ENCODE data around the gene TSPAN14. TPM values are rescaled to one million over a fixed set of nuclear protein-coding genes. Genes with fewer than 3 reads are reported as not detected.

The TSPAN14 gene
- polyA plus RNA-seq, 1 donor (not counting 4 experiments of a cell fraction or from before 2014, with no cell fraction given), result 71.1 TPM

- Histone ChIP-seq H3K4me2 (ENCODE audit: control insufficient read depth, extremely low read depth, insufficient read depth, low read depth, low read length) (no peak overlapping the region), H3K9ac (ENCODE audit: control insufficient read depth, extremely low read depth, insufficient read depth, low read length) (no peak overlapping the region), H4K20me1 (ENCODE audit: control insufficient read depth, extremely low read depth, insufficient read depth, low read length) (no peaks in the 10 kb centered on the region), H3K79me2 (ENCODE audit: control insufficient read depth, insufficient read depth, low read length) (no peaks in the 10 kb centered on the region), H3K4me3 (ENCODE audit: control insufficient read depth in 2 of 3, extremely low read depth in 1 of 3, insufficient read depth in 2 of 3, low read depth in 1 of 3, low read length in 3 of 3) (no peak overlapping the region), H3K27me3 (ENCODE audit: control insufficient read depth, extremely low read depth, insufficient read depth, low read length) (no peaks in the 10 kb centered on the region), H3K9me3 (ENCODE audit: control insufficient read depth, low read depth, low read length) (no peaks in the 10 kb centered on the region), H3K27ac (ENCODE audit: control insufficient read depth, insufficient read depth, low read length) (no peak overlapping the region), H3K9me1 (ENCODE audit: control insufficient read depth, extremely low read depth, insufficient read depth, low read length) (no peaks in the 10 kb centered on the region), H3K4me1 (ENCODE audit: control insufficient read depth, extremely low read depth, insufficient read depth, low read length) (no peaks in the 10 kb centered on the region), H2AFZ (ENCODE audit: control insufficient read depth, low read length) (no peak overlapping the region), H3K36me3 (ENCODE audit: control insufficient read depth in 2 of 2, extremely low read depth in 1 of 2, insufficient read depth in 2 of 2, low read length in 2 of 2) (no peaks in the 10 kb centered on the region)
- DNase-seq (ENCODE audit: low read depth, low spot score), result no peak
- TF ChIP-seq CTCF (optimal IDR thresholded peaks at IDR 0.05 in 1 of 3, IDR thresholded peaks at IDR 0.05 in 1 of 3, conservative IDR thresholded peaks at IDR 0.05 in 1 of 3; ENCODE audit: extremely low read depth in 1 of 3, insufficient read depth in 2 of 3, low read length in 3 of 3) (no peak), EZH2 (IDR thresholded peaks at IDR 0.05; ENCODE audit: low read length) (no peak)
- dilution Hi-C loops (cut with MboI; ENCODE audit: extremely low pct_ligation_motif_present, low sequenced_read_pairs), result no loop called here
- FAIRE-seq, result no peak
Observed at GRCh38 chr10:80569131-80569895, 115.2 kb downstream of the TSPAN14 start.

GRCh38 chr10:80571352-80571751 lies 117.2 kb downstream of the TSPAN14 start:
- TF ChIP-seq EZH2 (IDR thresholded peaks at IDR 0.05; ENCODE audit: low read length) (no peak), CTCF (optimal IDR thresholded peaks at IDR 0.05 in 1 of 3, IDR thresholded peaks at IDR 0.05 in 1 of 3, conservative IDR thresholded peaks at IDR 0.05 in 1 of 3; ENCODE audit: extremely low read depth in 1 of 3, insufficient read depth in 2 of 3, low read length in 3 of 3) (no peak)
- H3K27ac ChIP-seq (ENCODE audit: control insufficient read depth, insufficient read depth, low read length), result no peak overlapping the region
- H2AFZ ChIP-seq (ENCODE audit: control insufficient read depth, low read length), result no peak overlapping the region
- H3K4me1 ChIP-seq (ENCODE audit: control insufficient read depth, extremely low read depth, insufficient read depth, low read length), result no peaks in the 10 kb centered on the region
- H3K27me3 ChIP-seq (ENCODE audit: control insufficient read depth, extremely low read depth, insufficient read depth, low read length), result no peaks in the 10 kb centered on the region
- H3K36me3 ChIP-seq (ENCODE audit: control insufficient read depth in 2 of 2, extremely low read depth in 1 of 2, insufficient read depth in 2 of 2, low read length in 2 of 2), result no peaks in the 10 kb centered on the region
- H3K9ac ChIP-seq (ENCODE audit: control insufficient read depth, extremely low read depth, insufficient read depth, low read length), result no peak overlapping the region
- no peaks in the 10 kb centered on the region for H3K9me3 ChIP-seq (ENCODE audit: control insufficient read depth, low read depth, low read length)
- H3K4me2 ChIP-seq (ENCODE audit: control insufficient read depth, extremely low read depth, insufficient read depth, low read depth, low read length), result no peak overlapping the region
- DNase-seq (ENCODE audit: low read depth, low spot score) (no peak), FAIRE-seq (no peak)
- no peaks in the 10 kb centered on the region for H3K79me2 ChIP-seq (ENCODE audit: control insufficient read depth, insufficient read depth, low read length)
- H4K20me1 ChIP-seq (ENCODE audit: control insufficient read depth, extremely low read depth, insufficient read depth, low read length), result no peaks in the 10 kb centered on the region
- H3K9me1 ChIP-seq (ENCODE audit: control insufficient read depth, extremely low read depth, insufficient read depth, low read length), result no peaks in the 10 kb centered on the region
- no peak overlapping the region for H3K4me3 ChIP-seq (ENCODE audit: control insufficient read depth in 2 of 3, extremely low read depth in 1 of 3, insufficient read depth in 2 of 3, low read depth in 1 of 3, low read length in 3 of 3)
- dilution Hi-C loops (cut with MboI; ENCODE audit: extremely low pct_ligation_motif_present, low sequenced_read_pairs), result no loop called here
